Measurements from ENCODE around the gene ATAD3C.
"Not testable (repeated sequence)": the region's sequence is repeated elsewhere in the genome, so short reads cannot be mapped to it uniquely, and the experiment has no call there.

DNA sequence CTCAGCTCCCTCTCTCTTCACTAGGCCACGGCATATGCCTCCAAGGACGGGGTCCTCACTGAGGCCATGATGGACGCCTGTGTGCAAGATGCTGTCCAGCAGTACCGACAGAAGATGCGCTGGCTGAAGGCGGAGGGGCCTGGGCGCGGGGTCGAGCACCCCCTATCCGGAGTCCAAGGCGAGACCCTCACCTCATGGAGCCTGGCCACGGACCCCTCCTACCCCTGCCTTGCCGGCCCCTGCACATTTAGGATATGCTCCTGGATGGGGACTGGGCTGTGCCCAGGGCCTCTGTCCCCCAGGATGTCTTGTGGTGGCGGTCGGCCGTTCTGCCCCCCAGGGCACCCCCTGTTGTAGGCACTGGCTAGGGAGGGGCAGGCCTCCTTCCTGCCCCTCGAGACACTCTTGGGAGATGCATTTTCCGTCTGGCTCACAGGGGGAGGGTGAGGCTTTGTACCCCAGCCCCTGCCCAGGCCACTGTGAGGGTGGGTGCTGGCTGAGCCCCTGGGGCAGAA lies 46.0 kb downstream of the ATAD3C start:
- not testable (repeated sequence) for TF ChIP-seq ESRRA (IDR thresholded peaks at IDR 0.05; ENCODE audit: low read length); ZNF274 (IDR thresholded peaks at IDR 0.05; ENCODE audit: insufficient read depth, insufficient read length); HDAC6 (IDR thresholded peaks at IDR 0.05; ENCODE audit: unreplicated experiment); TAF1 (IDR thresholded peaks at IDR 0.05; ENCODE audit: borderline replicate concordance, low read depth, low read length); NFIC (IDR thresholded peaks at IDR 0.05; ENCODE audit: low read depth, low read length); ZNF384 (IDR thresholded peaks at IDR 0.05; ENCODE audit: borderline replicate concordance, low read depth, low read length); GABPA (IDR thresholded peaks at IDR 0.05; ENCODE audit: low read depth)
- TF ChIP-seq, protein P1, sequence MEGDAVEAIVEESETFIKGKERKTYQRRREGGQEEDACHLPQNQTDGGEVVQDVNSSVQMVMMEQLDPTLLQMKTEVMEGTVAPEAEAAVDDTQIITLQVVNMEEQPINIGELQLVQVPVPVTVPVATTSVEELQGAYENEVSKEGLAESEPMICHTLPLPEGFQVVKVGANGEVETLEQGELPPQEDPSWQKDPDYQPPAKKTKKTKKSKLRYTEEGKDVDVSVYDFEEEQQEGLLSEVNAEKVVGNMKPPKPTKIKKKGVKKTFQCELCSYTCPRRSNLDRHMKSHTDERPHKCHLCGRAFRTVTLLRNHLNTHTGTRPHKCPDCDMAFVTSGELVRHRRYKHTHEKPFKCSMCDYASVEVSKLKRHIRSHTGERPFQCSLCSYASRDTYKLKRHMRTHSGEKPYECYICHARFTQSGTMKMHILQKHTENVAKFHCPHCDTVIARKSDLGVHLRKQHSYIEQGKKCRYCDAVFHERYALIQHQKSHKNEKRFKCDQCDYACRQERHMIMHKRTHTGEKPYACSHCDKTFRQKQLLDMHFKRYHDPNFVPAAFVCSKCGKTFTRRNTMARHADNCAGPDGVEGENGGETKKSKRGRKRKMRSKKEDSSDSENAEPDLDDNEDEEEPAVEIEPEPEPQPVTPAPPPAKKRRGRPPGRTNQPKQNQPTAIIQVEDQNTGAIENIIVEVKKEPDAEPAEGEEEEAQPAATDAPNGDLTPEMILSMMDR (IDR thresholded peaks at IDR 0.05 in 2 of 3, conservative IDR thresholded peaks at IDR 0.05 in 1 of 3; ENCODE audit: control insufficient read depth in 2 of 3, extremely low read depth in 1 of 3, insufficient read depth in 1 of 3, low read depth in 3 of 3, low read length in 3 of 3) = not testable (repeated sequence)
- TF ChIP-seq, protein P2, sequence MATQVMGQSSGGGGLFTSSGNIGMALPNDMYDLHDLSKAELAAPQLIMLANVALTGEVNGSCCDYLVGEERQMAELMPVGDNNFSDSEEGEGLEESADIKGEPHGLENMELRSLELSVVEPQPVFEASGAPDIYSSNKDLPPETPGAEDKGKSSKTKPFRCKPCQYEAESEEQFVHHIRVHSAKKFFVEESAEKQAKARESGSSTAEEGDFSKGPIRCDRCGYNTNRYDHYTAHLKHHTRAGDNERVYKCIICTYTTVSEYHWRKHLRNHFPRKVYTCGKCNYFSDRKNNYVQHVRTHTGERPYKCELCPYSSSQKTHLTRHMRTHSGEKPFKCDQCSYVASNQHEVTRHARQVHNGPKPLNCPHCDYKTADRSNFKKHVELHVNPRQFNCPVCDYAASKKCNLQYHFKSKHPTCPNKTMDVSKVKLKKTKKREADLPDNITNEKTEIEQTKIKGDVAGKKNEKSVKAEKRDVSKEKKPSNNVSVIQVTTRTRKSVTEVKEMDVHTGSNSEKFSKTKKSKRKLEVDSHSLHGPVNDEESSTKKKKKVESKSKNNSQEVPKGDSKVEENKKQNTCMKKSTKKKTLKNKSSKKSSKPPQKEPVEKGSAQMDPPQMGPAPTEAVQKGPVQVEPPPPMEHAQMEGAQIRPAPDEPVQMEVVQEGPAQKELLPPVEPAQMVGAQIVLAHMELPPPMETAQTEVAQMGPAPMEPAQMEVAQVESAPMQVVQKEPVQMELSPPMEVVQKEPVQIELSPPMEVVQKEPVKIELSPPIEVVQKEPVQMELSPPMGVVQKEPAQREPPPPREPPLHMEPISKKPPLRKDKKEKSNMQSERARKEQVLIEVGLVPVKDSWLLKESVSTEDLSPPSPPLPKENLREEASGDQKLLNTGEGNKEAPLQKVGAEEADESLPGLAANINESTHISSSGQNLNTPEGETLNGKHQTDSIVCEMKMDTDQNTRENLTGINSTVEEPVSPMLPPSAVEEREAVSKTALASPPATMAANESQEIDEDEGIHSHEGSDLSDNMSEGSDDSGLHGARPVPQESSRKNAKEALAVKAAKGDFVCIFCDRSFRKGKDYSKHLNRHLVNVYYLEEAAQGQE (IDR thresholded peaks at IDR 0.05; ENCODE audit: low read depth, low read length) = not testable (repeated sequence)
- TF ChIP-seq, protein P3, sequence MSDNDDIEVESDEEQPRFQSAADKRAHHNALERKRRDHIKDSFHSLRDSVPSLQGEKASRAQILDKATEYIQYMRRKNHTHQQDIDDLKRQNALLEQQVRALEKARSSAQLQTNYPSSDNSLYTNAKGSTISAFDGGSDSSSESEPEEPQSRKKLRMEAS (IDR thresholded peaks at IDR 0.05; ENCODE audit: low read depth, low read length) = not testable (repeated sequence)
- TF ChIP-seq, protein P4, sequence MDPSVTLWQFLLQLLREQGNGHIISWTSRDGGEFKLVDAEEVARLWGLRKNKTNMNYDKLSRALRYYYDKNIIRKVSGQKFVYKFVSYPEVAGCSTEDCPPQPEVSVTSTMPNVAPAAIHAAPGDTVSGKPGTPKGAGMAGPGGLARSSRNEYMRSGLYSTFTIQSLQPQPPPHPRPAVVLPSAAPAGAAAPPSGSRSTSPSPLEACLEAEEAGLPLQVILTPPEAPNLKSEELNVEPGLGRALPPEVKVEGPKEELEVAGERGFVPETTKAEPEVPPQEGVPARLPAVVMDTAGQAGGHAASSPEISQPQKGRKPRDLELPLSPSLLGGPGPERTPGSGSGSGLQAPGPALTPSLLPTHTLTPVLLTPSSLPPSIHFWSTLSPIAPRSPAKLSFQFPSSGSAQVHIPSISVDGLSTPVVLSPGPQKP (IDR thresholded peaks at IDR 0.05; ENCODE audit: low read depth, low read length) = not testable (repeated sequence)
- TF ChIP-seq, protein P5, sequence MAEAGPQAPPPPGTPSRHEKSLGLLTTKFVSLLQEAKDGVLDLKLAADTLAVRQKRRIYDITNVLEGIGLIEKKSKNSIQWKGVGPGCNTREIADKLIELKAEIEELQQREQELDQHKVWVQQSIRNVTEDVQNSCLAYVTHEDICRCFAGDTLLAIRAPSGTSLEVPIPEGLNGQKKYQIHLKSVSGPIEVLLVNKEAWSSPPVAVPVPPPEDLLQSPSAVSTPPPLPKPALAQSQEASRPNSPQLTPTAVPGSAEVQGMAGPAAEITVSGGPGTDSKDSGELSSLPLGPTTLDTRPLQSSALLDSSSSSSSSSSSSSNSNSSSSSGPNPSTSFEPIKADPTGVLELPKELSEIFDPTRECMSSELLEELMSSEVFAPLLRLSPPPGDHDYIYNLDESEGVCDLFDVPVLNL (IDR thresholded peaks at IDR 0.05; ENCODE audit: low read depth, low read length) = not testable (repeated sequence)

All from GM12878 (cell line).